GM18517 (cell line): ENCODE data around the gene KRT40.

Experiments
- ATAC-seq: cut with Tn5 transposase; IDR thresholded peaks from one replicate; pipeline ENCODE4 v1.9.1; 2021; ENCODE audit warnings: mild to moderate bottlenecking, moderate library complexity; ENCODE audit not compliant: unreplicated experiment

The KRT40 gene

GRCh38 chr17:40997361-40997760, 13.2 kb upstream of the KRT40 start:
- no peak for ATAC-seq

- no peak for ATAC-seq
These were observed 12.7 kb upstream of the KRT40 start for GRCh38 chr17:40996829-40997228.

GRCh38 chr17:40995116-40995515, 11.0 kb upstream of the KRT40 start:
- no peak for ATAC-seq

- ATAC-seq: no peak
These were observed 9.7 kb upstream of the KRT40 start, which contains the start of gene KRTAP3-3 for GRCh38 chr17:40993839-40994238. Gene KRTAP3-3 (minus strand): TSS chr17:40994164. CDS start chr17:40994097, 67 bp downstream.

GRCh38 chr17:40993084-40993483, 9.0 kb upstream of the KRT40 start:
- ATAC-seq: no peak

GRCh38 chr17:40992666-40993065, 8.5 kb upstream of the KRT40 start:
- no peak for ATAC-seq

- no peak for ATAC-seq
These were observed 2.8 kb upstream of the KRT40 start for GRCh38 chr17:40986920-40987319.

- no peak for ATAC-seq
These were observed 3.0 kb downstream of the KRT40 start for GRCh38 chr17:40981115-40981514.

GRCh38 chr17:40980596-40980995, 3.5 kb downstream of the KRT40 start:
- ATAC-seq: no peak

GRCh38 chr17:40980117-40980516, 4.0 kb downstream of the KRT40 start:
- no peak for ATAC-seq

GRCh38 chr17:40978575-40979151, 5.5 kb downstream of the KRT40 start:
- ATAC-seq: no peak

GRCh38 chr17:40975516-40975915, 8.6 kb downstream of the KRT40 start:
- no peak for ATAC-seq

GRCh38 chr17:40974366-40974765, 9.8 kb downstream of the KRT40 start:
- no peak for ATAC-seq

- no peak for ATAC-seq
These were observed 16.5 kb downstream of the KRT40 start for GRCh38 chr17:40967582-40967981.

- no peak for ATAC-seq
These were observed 17.3 kb downstream of the KRT40 start, which contains the start of gene KRT39 for GRCh38 chr17:40966848-40967247. Gene KRT39 (minus strand): TSS chr17:40966948. CDS start chr17:40966856, 92 bp downstream.

GRCh38 chr17:40963838-40964237, 20.3 kb downstream of the KRT40 start:
- no peak for ATAC-seq

- no peak for ATAC-seq
These were observed 22.0 kb downstream of the KRT40 start for GRCh38 chr17:40962059-40962561.

GRCh38 chr17:40961591-40961990, 22.5 kb downstream of the KRT40 start:
- ATAC-seq: no peak

GRCh38 chr17:40960144-40960543, 24.0 kb downstream of the KRT40 start:
- no peak for ATAC-seq

- ATAC-seq: no peak
These were observed 25.8 kb downstream of the KRT40 start for GRCh38 chr17:40958086-40958953.

GRCh38 chr17:40956401-40957254, 27.5 kb downstream of the KRT40 start:
- no peak for ATAC-seq
